GM12878 (cell line): ENCODE results near the gene NCKAP5. TPM values are rescaled to one million over a fixed set of nuclear protein-coding genes. Genes with fewer than 3 reads are reported as not detected.

Experiments
- ATAC-seq: fragments of 200-7000 bp; cut with Tn5 transposase; 3 replicates; pipeline ENCODE4 v1.9.1; 2020; ENCODE audit warnings: mild to moderate bottlenecking, moderate library complexity
- BruUV-seq: library from RNA; stranded (reverse); fragments of 400-500 nt; replicated peaks from 2 replicates; lab custom pipeline; 2021; lab: Mats Ljungman, UMichigan
- CTCF ChIA-PET: fragments of 300-600 bp; sonication (Branson Sonifier 250); formaldehyde crosslinking; extraction: SDS; loops from one replicate; lab custom pipeline; 2021; ENCODE audit warnings: inconsistent platforms; lab: Yijun Ruan, JAX
- POLR2A ChIA-PET: fragments of 350-600 bp; formaldehyde crosslinking; extraction: SDS; loops from one replicate; lab custom pipeline; 2021; ENCODE audit warnings: inconsistent platforms; lab: Charles Lee
- RAD21 ChIA-PET: fragments of 300-600 bp; sonication (Branson Sonifier 250); formaldehyde crosslinking; loops from one replicate; lab custom pipeline; 2023; ENCODE audit warnings: antibody characterized with exemption; ENCODE audit not compliant: unreplicated experiment; lab: Charles Lee
- SMC1A ChIA-PET: fragments of 300-600 bp; sonication (Branson Sonifier 250); formaldehyde crosslinking; loops from one replicate; lab custom pipeline; 2023; ENCODE audit not compliant: unreplicated experiment, uncharacterized antibody; lab: Charles Lee
- DNase-seq: peaks from one replicate; pipeline ENCODE4 v3.0.0-alpha.2; 2011; ENCODE audit warnings: low read depth, low spot score
- FAIRE-seq: peaks from 3 replicates; lab custom pipeline; 2011; peaks lifted over from hg19 to GRCh38; lab: Jason Lieb, UNC
- H2AFZ ChIP-seq: 2 replicates; pipeline ENCODE4 v1.6.0; 2011; ENCODE audit warnings: low read depth, low read length, control low read depth; ENCODE audit not compliant: control insufficient read depth
- H3K27ac ChIP-seq: 2 replicates; pipeline ENCODE4 v1.5.1; 2011; ENCODE audit warnings: control low read depth; ENCODE audit not compliant: control insufficient read depth, insufficient read depth
- H3K27me3 ChIP-seq, 2 experiments: replicated peaks in 1 of 2; 2 replicates each; pipeline versions ENCODE4 v1.6.0 to v1.6.1; 2011; ENCODE audit warnings: low read length in 1 of 2; ENCODE audit not compliant: control insufficient read depth in 2 of 2, insufficient read depth in 2 of 2
- H3K36me3 ChIP-seq, 2 experiments: 2 replicates each; pipeline ENCODE4 v1.5.1; 2011; ENCODE audit warnings: low read length in 1 of 2; ENCODE audit not compliant: control insufficient read depth in 2 of 2, insufficient read depth in 2 of 2
- H3K4me1 ChIP-seq: 2 replicates; pipeline ENCODE4 v1.6.1; 2011; ENCODE audit warnings: mild to moderate bottlenecking, low read length, moderate library complexity, mixed read lengths; ENCODE audit not compliant: control insufficient read depth, insufficient read depth
- H3K4me2 ChIP-seq: 2 replicates; pipeline ENCODE4 v1.6.0; 2011; ENCODE audit warnings: control low read depth; ENCODE audit not compliant: control insufficient read depth, insufficient read depth
- H3K4me3 ChIP-seq: fragments of 200-600 bp; sonication (generic); 2 replicates; pipeline ENCODE4 v1.5.1; 2016
- H3K79me2 ChIP-seq: 2 replicates; pipeline ENCODE4 v1.6.0; 2011; ENCODE audit warnings: low read length; ENCODE audit not compliant: control insufficient read depth, insufficient read depth
- H3K9ac ChIP-seq: 2 replicates; pipeline ENCODE4 v1.8.0; 2011; ENCODE audit warnings: low read length, control low read depth, mixed read lengths; ENCODE audit not compliant: control insufficient read depth, insufficient read depth
- H3K9me3 ChIP-seq: replicated peaks from 3 replicates; pipeline ENCODE4 v1.5.1; 2011; ENCODE audit warnings: mild to moderate bottlenecking, low read length; ENCODE audit not compliant: control insufficient read depth, insufficient read depth
- H4K20me1 ChIP-seq: 2 replicates; pipeline ENCODE4 v1.6.0; 2011; ENCODE audit not compliant: control insufficient read depth, insufficient read depth
- CHD2 ChIP-seq: IDR thresholded peaks from 2 replicates; pipeline ENCODE4 v1.6.1; 2011; ENCODE audit warnings: low read depth, low read length, improper control_type of control experiment, borderline replicate concordance
- MXI1 ChIP-seq: fragments of 150-350 bp; IDR thresholded peaks from 2 replicates; pipeline ENCODE4 v1.6.1; 2011; ENCODE audit warnings: low read depth, mild to moderate bottlenecking, inconsistent platforms, low read length, improper control_type of control experiment
- NFYA ChIP-seq: IDR thresholded peaks from 2 replicates; pipeline ENCODE4 v1.6.1; 2011; ENCODE audit warnings: low read depth, mild to moderate bottlenecking, low read length, improper control_type of control experiment, borderline replicate concordance
- PRDM15 ChIP-seq: fragments of 450-650 bp; formaldehyde crosslinking; IDR thresholded peaks from 2 replicates; pipeline ENCODE4 v1.4.0; 2020; ENCODE audit warnings: mild to moderate bottlenecking, moderate library complexity
- SMAD1 ChIP-seq: fragments of 450-650 bp; IDR thresholded peaks from 2 replicates; pipeline ENCODE4 v1.6.1; 2018; ENCODE audit warnings: mild to moderate bottlenecking, low read depth; ENCODE audit not compliant: partially characterized antibody
- SMAD5 ChIP-seq: IDR thresholded peaks from 2 replicates; pipeline ENCODE4 v1.6.1; 2016; ENCODE audit warnings: antibody characterized with exemption, low read depth
- TARDBP ChIP-seq: IDR thresholded peaks from 2 replicates; pipeline ENCODE4 v1.6.1; 2016; ENCODE audit warnings: borderline replicate concordance
- YY1 ChIP-seq: IDR thresholded peaks from 2 replicates; pipeline ENCODE4 v1.6.1; 2011; ENCODE audit warnings: low read depth, mild to moderate bottlenecking, low read length
- ZZZ3 ChIP-seq: IDR thresholded peaks from 2 replicates; pipeline ENCODE4 v1.6.1; 2011; ENCODE audit warnings: low read depth; ENCODE audit not compliant: control insufficient read depth, insufficient read length
- WGBS: methylation state at CpG from one replicate; pipeline ENCODE4 v1.1.6; 2016; ENCODE audit warnings: low lambda C conversion rate; ENCODE audit not compliant: insufficient replicate concordance, insufficient coverage; ENCODE audit errors: missing lambda C conversion rate; 5-methylcytosine and 5-hydroxymethylcytosine counted together
- in situ Hi-C: fragments of 300-500 bp; cut with MboI; formaldehyde crosslinking; loops from 9 replicates; pipeline ENCODE4 v1.14.3; 2018; ENCODE audit warnings: mixed read lengths
- intact Hi-C: fragments of 100-400 bp; cut with micrococcal nuclease; formaldehyde crosslinking; loops from one replicate; pipeline ENCODE4 v1.14.2; 2022; ENCODE audit not compliant: unreplicated experiment
- polyA plus RNA-seq, 11 experiments: library from polyadenylated mRNA; depleted of rRNA in 4 of 11; unstranded in 6 of 11; stranded (reverse) in 5 of 11; fragments of >200 nt; fragmentation: Nextera tagmentation in 4 of 11; fragmentation: Illumina TruSeq in 1 of 11; extraction: Ambion mirVana in 4 of 11; extraction: Trizol in 1 of 11; gene quantifications; 1 replicate in 1 of 11; 2 replicates in 10 of 11; pipeline versions ENCODE4 v1.2.1 to v1.2.3, GENCODE V29; 2011 to 2016; ENCODE audit warnings: inconsistent platforms in 2 of 11, missing spikeins in 2 of 11, low read depth in 1 of 11
- total RNA-seq, 4 experiments: library from RNA; depleted of rRNA in 3 of 4; stranded (reverse); fragments of >200 nt in 3 of 4; fragmentation: Illumina TruSeq in 1 of 4; extraction: Trizol in 1 of 4; gene quantifications; 2 replicates each; pipeline versions ENCODE4 v1.2.1 to v1.2.3, GENCODE V29; 2013 to 2021
- TF ChIP-seq, protein P1 (sequence below): fragments of 450-650 bp; IDR thresholded peaks from 2 replicates; pipeline ENCODE4 v1.6.1; 2018; ENCODE audit warnings: borderline replicate concordance, mild to moderate bottlenecking; ENCODE audit not compliant: partially characterized antibody

The NCKAP5 gene
- total and polyA plus RNA-seq, 10 of the 15 experiments (the other 5 are each of a cell fraction or from before 2014, with no cell fraction given), result 0.06 to 0.44 (median 0.16) TPM

DNA sequence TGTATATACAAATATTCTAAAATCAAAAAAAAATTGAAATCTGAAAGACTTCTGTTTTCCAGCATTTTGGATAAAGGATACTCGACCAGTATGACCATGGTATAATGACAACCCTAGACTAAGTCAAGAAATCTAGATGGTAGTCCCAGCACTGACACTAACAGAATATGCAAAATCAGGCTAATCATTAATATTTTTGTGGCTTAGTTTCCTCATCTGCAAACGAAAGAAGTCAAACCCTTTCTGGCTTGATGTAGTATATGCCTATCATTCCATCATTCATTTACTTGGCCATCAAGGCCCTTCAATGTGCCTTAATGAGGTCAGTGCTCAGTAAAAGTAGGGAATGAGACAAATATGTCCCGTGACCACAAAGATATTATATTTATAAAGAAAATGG, 83.5 kb downstream of the NCKAP5 start:
- CTCF ChIA-PET, result interaction anchor here (0.8 kb wide), 1 partner anchor 14 kb away, joined by 4 read pairs; no protein-coding TSS in a partner anchor
- Histone ChIP-seq H3K4me2 (no peak overlapping the region), H4K20me1 (no peaks in the 10 kb centered on the region), H3K4me1 (no peaks in the 10 kb centered on the region), H3K4me3 (no peak overlapping the region), H2AFZ (no peak overlapping the region), H3K27me3 (no peaks in the 10 kb centered on the region; a peak in 1 of 4 replicates), H3K9me3 (no peaks in the 10 kb centered on the region), H3K36me3 (no peaks in the 10 kb centered on the region), H3K9ac (no peak overlapping the region), H3K27ac (no peak overlapping the region), H3K79me2 (no peaks in the 10 kb centered on the region)
- intact Hi-C loops, result no loop called here
- SMC1A ChIA-PET, result no interaction called here
- POLR2A ChIA-PET, result no interaction called here
- RAD21 ChIA-PET, result no interaction called here
- DNase-seq (no peak), ATAC-seq (peak; percentile 52), FAIRE-seq (no peak)
- BruUV-seq, result no TSS peak
- 0% methylated on average over 3 of the region's 3 CpGs for WGBS
- in situ Hi-C loops, result no loop called here
- TF ChIP-seq TARDBP (no peak), ZZZ3 (no peak), SMAD1 (no peak), NFYA (no peak), PRDM15 (CRISPR knock-in tag) (no peak), SMAD5 (no peak), CHD2 (no peak), YY1 (no peak), MXI1 (no peak)
- TF ChIP-seq, protein P1, sequence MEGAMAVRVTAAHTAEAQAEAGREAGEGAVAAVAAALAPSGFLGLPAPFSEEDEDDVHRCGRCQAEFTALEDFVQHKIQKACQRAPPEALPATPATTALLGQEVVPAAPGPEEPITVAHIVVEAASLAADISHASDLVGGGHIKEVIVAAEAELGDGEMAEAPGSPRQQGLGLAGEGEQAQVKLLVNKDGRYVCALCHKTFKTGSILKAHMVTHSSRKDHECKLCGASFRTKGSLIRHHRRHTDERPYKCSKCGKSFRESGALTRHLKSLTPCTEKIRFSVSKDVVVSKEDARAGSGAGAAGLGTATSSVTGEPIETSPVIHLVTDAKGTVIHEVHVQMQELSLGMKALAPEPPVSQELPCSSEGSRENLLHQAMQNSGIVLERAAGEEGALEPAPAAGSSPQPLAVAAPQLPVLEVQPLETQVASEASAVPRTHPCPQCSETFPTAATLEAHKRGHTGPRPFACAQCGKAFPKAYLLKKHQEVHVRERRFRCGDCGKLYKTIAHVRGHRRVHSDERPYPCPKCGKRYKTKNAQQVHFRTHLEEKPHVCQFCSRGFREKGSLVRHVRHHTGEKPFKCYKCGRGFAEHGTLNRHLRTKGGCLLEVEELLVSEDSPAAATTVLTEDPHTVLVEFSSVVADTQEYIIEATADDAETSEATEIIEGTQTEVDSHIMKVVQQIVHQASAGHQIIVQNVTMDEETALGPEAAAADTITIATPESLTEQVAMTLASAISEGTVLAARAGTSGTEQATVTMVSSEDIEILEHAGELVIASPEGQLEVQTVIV, result no peak
